ENCODE measurements around the gene NHS.

DNA sequence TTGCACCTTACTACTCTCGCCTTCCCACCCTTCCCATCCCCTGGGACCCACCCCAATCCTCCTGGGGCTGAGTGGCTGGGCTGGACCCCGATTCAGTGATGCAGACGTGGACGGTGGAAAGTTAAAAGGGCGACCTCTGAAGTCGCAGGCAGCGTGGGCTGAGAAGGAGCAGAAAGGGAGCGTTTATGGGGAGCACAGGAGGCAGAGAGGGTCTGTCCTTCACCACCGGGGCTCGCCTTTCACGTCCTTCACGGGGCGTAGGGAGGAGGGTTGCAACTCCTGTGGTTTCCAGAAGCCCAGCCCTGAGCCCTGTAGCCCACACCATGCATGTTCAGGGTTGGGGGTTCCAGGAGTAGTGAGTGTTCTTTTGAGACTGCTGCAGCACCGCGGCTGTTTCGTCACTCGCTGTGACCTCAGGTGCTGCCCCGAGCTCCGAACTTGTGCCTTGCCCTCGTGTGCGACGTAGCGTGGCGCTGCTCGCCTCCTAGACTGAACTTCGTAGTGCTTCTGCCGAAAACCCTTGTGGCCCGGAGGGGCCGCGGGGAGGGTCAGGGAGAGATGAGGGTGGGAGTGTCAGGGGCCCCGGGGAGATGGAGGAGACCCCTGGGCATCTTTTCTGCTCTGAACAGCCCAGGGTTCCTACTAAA lies 1.6 kb downstream of the NHS start:
- TF ChIP-seq, protein P1, sequence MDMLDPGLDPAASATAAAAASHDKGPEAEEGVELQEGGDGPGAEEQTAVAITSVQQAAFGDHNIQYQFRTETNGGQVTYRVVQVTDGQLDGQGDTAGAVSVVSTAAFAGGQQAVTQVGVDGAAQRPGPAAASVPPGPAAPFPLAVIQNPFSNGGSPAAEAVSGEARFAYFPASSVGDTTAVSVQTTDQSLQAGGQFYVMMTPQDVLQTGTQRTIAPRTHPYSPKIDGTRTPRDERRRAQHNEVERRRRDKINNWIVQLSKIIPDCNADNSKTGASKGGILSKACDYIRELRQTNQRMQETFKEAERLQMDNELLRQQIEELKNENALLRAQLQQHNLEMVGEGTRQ (IDR thresholded peaks at IDR 0.05; ENCODE audit: low read depth, low read length) = no peak
- TF ChIP-seq, protein P2, sequence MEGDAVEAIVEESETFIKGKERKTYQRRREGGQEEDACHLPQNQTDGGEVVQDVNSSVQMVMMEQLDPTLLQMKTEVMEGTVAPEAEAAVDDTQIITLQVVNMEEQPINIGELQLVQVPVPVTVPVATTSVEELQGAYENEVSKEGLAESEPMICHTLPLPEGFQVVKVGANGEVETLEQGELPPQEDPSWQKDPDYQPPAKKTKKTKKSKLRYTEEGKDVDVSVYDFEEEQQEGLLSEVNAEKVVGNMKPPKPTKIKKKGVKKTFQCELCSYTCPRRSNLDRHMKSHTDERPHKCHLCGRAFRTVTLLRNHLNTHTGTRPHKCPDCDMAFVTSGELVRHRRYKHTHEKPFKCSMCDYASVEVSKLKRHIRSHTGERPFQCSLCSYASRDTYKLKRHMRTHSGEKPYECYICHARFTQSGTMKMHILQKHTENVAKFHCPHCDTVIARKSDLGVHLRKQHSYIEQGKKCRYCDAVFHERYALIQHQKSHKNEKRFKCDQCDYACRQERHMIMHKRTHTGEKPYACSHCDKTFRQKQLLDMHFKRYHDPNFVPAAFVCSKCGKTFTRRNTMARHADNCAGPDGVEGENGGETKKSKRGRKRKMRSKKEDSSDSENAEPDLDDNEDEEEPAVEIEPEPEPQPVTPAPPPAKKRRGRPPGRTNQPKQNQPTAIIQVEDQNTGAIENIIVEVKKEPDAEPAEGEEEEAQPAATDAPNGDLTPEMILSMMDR (conservative IDR thresholded peaks at IDR 0.05; ENCODE audit: low read depth, low read length) = no peak
- no peak for TF ChIP-seq CEBPB (IDR thresholded peaks at IDR 0.05; ENCODE audit: low read depth, low read length)
- TF ChIP-seq RFX5 (IDR thresholded peaks at IDR 0.05; ENCODE audit: low read depth, low read length) = no peak
- TF ChIP-seq MAFK (IDR thresholded peaks at IDR 0.05; ENCODE audit: low read depth, low read length) = no peak
- TF ChIP-seq POLR2A (IDR thresholded peaks at IDR 0.05; ENCODE audit: low read depth, low read length) = no peak
- TF ChIP-seq CHD1 (IDR thresholded peaks at IDR 0.05; ENCODE audit: low read depth, low read length) = no peak
- no peak for TF ChIP-seq BHLHE40 (IDR thresholded peaks at IDR 0.05; ENCODE audit: low read depth, low read length)
- TF ChIP-seq SMC3 (IDR thresholded peaks at IDR 0.05; ENCODE audit: low read depth, low read length) = no peak
- no peak for TF ChIP-seq RCOR1 (IDR thresholded peaks at IDR 0.05; ENCODE audit: insufficient replicate concordance, low read length)
- TF ChIP-seq, protein P3, sequence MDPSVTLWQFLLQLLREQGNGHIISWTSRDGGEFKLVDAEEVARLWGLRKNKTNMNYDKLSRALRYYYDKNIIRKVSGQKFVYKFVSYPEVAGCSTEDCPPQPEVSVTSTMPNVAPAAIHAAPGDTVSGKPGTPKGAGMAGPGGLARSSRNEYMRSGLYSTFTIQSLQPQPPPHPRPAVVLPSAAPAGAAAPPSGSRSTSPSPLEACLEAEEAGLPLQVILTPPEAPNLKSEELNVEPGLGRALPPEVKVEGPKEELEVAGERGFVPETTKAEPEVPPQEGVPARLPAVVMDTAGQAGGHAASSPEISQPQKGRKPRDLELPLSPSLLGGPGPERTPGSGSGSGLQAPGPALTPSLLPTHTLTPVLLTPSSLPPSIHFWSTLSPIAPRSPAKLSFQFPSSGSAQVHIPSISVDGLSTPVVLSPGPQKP (IDR thresholded peaks at IDR 0.05; ENCODE audit: borderline replicate concordance, low read depth, low read length) = no peak
- no peak for TF ChIP-seq MXI1 (IDR thresholded peaks at IDR 0.05; ENCODE audit: borderline replicate concordance, low read depth, low read length)
